ENCODE data around the gene CSNK2A2. TPM values are rescaled to one million over a fixed set of nuclear protein-coding genes. Genes with fewer than 3 reads are reported as not detected.

CSNK2A2 gene
- total and polyA plus RNA-seq, 2 experiments from 2014 or later, result 44.7 to 102 TPM

- TF ChIP-seq ZNF462 (CRISPR knock-in tag; IDR thresholded peaks at IDR 0.05) (no peak), EZH2phosphoT487 (IDR thresholded peaks at IDR 0.05; ENCODE audit: unreplicated experiment) (no peak), STAT1 (IDR thresholded peaks at IDR 0.05; ENCODE audit: unreplicated experiment) (no peak), ZNF114 (CRISPR knock-in tag; IDR thresholded peaks at IDR 0.05) (no peak), REST (IDR thresholded peaks at IDR 0.05; ENCODE audit: unreplicated experiment) (no peak), CTCF (conservative IDR thresholded peaks at IDR 0.05; ENCODE audit: low read depth in 2 of 2) (no peak), ZNF331 (CRISPR knock-in tag; IDR thresholded peaks at IDR 0.05; ENCODE audit: low read depth) (no peak), EZH2 (IDR thresholded peaks at IDR 0.05; ENCODE audit: low read depth, unreplicated experiment) (no peak), CREB1 (CRISPR knock-in tag; IDR thresholded peaks at IDR 0.05; ENCODE audit: low read depth) (no peak), JUNB (IDR thresholded peaks at IDR 0.05; ENCODE audit: unreplicated experiment) (no peak), POLR2AphosphoS5 (IDR thresholded peaks at IDR 0.05; ENCODE audit: low read depth) (no peak), NANOG (IDR thresholded peaks at IDR 0.05; ENCODE audit: borderline replicate concordance) (no peak)
- TF ChIP-seq, protein P1, sequence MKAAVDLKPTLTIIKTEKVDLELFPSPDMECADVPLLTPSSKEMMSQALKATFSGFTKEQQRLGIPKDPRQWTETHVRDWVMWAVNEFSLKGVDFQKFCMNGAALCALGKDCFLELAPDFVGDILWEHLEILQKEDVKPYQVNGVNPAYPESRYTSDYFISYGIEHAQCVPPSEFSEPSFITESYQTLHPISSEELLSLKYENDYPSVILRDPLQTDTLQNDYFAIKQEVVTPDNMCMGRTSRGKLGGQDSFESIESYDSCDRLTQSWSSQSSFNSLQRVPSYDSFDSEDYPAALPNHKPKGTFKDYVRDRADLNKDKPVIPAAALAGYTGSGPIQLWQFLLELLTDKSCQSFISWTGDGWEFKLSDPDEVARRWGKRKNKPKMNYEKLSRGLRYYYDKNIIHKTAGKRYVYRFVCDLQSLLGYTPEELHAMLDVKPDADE (IDR thresholded peaks at IDR 0.05), result no peak
- H3K27me3 Mint-ChIP-seq (ENCODE audit: insufficient read depth, low read depth, poor library complexity), result peaks cover 2% of the 10 kb centered on the region
- H3K36me3 ChIP-seq (ENCODE audit: insufficient read depth), result no peaks in the 10 kb centered on the region
- H3K4me3 ChIP-seq, result no peak overlapping the region
- H3K4me2 ChIP-seq, result no peak overlapping the region
- H3K4me3 Mint-ChIP-seq, result no peak overlapping the region
- no peaks in the 10 kb centered on the region for H3K4me1 ChIP-seq (ENCODE audit: insufficient read depth)
- DNase-seq (ENCODE audit: low spot score) (no peak), ATAC-seq (no peak)
- H3F3A ChIP-seq (replicated peaks; ENCODE audit: low read depth), result no peaks in the 10 kb centered on the region
- no peaks in the 10 kb centered on the region for H3K9me2 ChIP-seq (ENCODE audit: insufficient read depth)
- H3K27ac ChIP-seq (ENCODE audit: low read depth), result no peak overlapping the region
- H3K79me2 ChIP-seq (replicated peaks; ENCODE audit: insufficient read depth), result no peaks in the 10 kb centered on the region
- no peaks in the 10 kb centered on the region for H3K27me3 ChIP-seq (ENCODE audit: insufficient read depth)
- no peaks in the 10 kb centered on the region for H3K36me3 Mint-ChIP-seq (ENCODE audit: low read depth)
- no peaks in the 10 kb centered on the region; the same call in 2 of the 3 replicates for H3K9me3 Mint-ChIP-seq
- H4K20me1 ChIP-seq (replicated peaks; ENCODE audit: insufficient read depth), result no peaks in the 10 kb centered on the region
- peaks cover 8% of the 10 kb centered on the region; the same call in 2 of the 3 replicates for H3K4me1 Mint-ChIP-seq
- no peak overlapping the region for H3K27ac Mint-ChIP-seq
- no peak overlapping the region for H2AFZ ChIP-seq
These were observed 20.9 kb upstream of the CSNK2A2 start for GRCh38 chr16:58218786-58219185.
